Breast epithelium (tissue), 3 donors: ENCODE measurements around the gene CNTN5.

ENCODE experiments used
- CTCF ChIP-seq, 3 donors: fragments of 450-650 bp; IDR thresholded peaks; one replicate each; pipeline ENCODE4 v1.5.1; 2016 to 2017; ENCODE audit warnings: antibody characterized with exemption in 3 of 3, mild to moderate bottlenecking in 3 of 3, moderate library complexity in 3 of 3
- POLR2A ChIP-seq: fragments of 450-650 bp; IDR thresholded peaks from one replicate; pipeline ENCODE4 v1.6.1; 2016; ENCODE audit warnings: antibody characterized with exemption, mild to moderate bottlenecking, moderate library complexity
- POLR2AphosphoS5 ChIP-seq, 3 donors: sonication (generic); formaldehyde crosslinking; IDR thresholded peaks; one replicate each; pipeline ENCODE4 v1.6.1; 2017; ENCODE audit warnings: antibody characterized with exemption in 3 of 3

- TF ChIP-seq CTCF (IDR thresholded peaks at IDR 0.05) (no peak), POLR2AphosphoS5 (IDR thresholded peaks at IDR 0.05) (no peak), POLR2A (no peak)
Observed at GRCh38 chr11:99422581-99423427, 402.1 kb downstream of the CNTN5 start.
